ENCODE measurements around the gene ZFPL1. TPM values are rescaled to one million over a fixed set of nuclear protein-coding genes. Genes with fewer than 3 reads are reported as not detected.
A peak's percentile ranks its signal among the peaks of the same experiment; 100 is the strongest.

The ZFPL1 gene
- total RNA-seq (2022) = 50.8 and 52.3 TPM in 2 replicates
- Bru-seq, nascent RNA = percentile 72 among the genes with signal in this experiment
- percentile 93 among the genes with signal in this experiment for BruChase-seq, experiment 1, labeled RNA remaining after a 6-hour chase
- percentile 85 among the genes with signal in this experiment for BruChase-seq, experiment 2, labeled RNA remaining after a 2-hour chase
- long read RNA-seq, transcript ZFPL1-201 (8 exons, 1,371 nt) = major isoform, 91 of 125 reads
- long read RNA-seq, partial matches to known transcripts = 20 of 125 reads
- long read RNA-seq, other reads (novel, unspliced or antisense) = 12 of 125 reads

GRCh38 chr11:65083834-65084597 is at the start of gene ZFPL1, which contains the start of gene CDCA5:
Gene ZFPL1, plus strand, starts transcription at chr11:65084222. Its CDS starts 477 bp downstream, at chr11:65084699.
Gene CDCA5, minus strand, starts transcription at chr11:65084040. Its CDS starts 62 bp downstream, at chr11:65083978.
- peaks cover 25% of the 10 kb centered on the region for H3K4me1 Mint-ChIP-seq (ENCODE audit: insufficient read depth, unreplicated experiment)
- peak; percentile 94 for DNase-seq (ENCODE audit: unreplicated experiment)
- peak within 1 kb of the TSS; percentile 99 for H3K4me3 Mint-ChIP-seq (ENCODE audit: unreplicated experiment)
- TF ChIP-seq CTCF (IDR thresholded peaks at IDR 0.05; ENCODE audit: unreplicated experiment) = no peak
- ChIA-PET CTCF (interaction anchor here (1.7 kb wide), 1 partner anchor 43 kb away, joined by 10 read pairs; the partner anchor contains the start of gene SAC3D1), POLR2A (interaction anchor here (0.7 to 1.7 kb wide), 4 partner anchors 13 to 41 kb away, joined by 3 to 11 read pairs (median 4); partner anchors contain the start of gene ZNHIT2)
- peaks cover 36% of the 10 kb centered on the region for H3K36me3 Mint-ChIP-seq (ENCODE audit: insufficient read depth, unreplicated experiment)
- H3K9me3 Mint-ChIP-seq (ENCODE audit: unreplicated experiment) = no peaks in the 10 kb centered on the region
- no peaks in the 10 kb centered on the region for H3K27me3 Mint-ChIP-seq (ENCODE audit: insufficient read depth, unreplicated experiment)
- H3K27ac Mint-ChIP-seq (ENCODE audit: low read depth, unreplicated experiment) = peak within 1 kb of the TSS; percentile 99
- BruUV-seq (replicated peaks) = no TSS peak
- intact Hi-C loops (cut with micrococcal nuclease) = loop anchor here (5.0 kb wide), 2 partner anchors 42 to 57 kb away; partner anchors contain the start of genes SAC3D1 and SNX15

- intact Hi-C loops (cut with micrococcal nuclease) = no loop called here
- Mint-ChIP-seq H3K4me3 (ENCODE audit: unreplicated experiment) (no peak overlapping the region), H3K36me3 (ENCODE audit: insufficient read depth, unreplicated experiment) (peaks cover 38% of the 10 kb centered on the region), H3K9me3 (ENCODE audit: unreplicated experiment) (no peaks in the 10 kb centered on the region), H3K4me1 (ENCODE audit: insufficient read depth, unreplicated experiment) (no peaks in the 10 kb centered on the region), H3K27me3 (ENCODE audit: insufficient read depth, unreplicated experiment) (no peaks in the 10 kb centered on the region), H3K27ac (ENCODE audit: low read depth, unreplicated experiment) (no peak overlapping the region)
- no TSS peak for BruUV-seq (replicated peaks)
- no peak for DNase-seq (ENCODE audit: unreplicated experiment)
- POLR2A ChIA-PET = interaction anchor here (0.6 to 1.2 kb wide), 2 partner anchors 17 to 149 kb away, joined by 3 to 4 read pairs; no protein-coding TSS in a partner anchor
- no peak for TF ChIP-seq CTCF (IDR thresholded peaks at IDR 0.05; ENCODE audit: unreplicated experiment)
- CTCF ChIA-PET = no interaction called here
These were observed 49.6 kb upstream of the ZFPL1 start for GRCh38 chr11:65034423-65034822.

- no peak for TF ChIP-seq CTCF (IDR thresholded peaks at IDR 0.05; ENCODE audit: unreplicated experiment)
- Mint-ChIP-seq H3K27ac (ENCODE audit: low read depth, unreplicated experiment) (no peak overlapping the region), H3K4me1 (ENCODE audit: insufficient read depth, unreplicated experiment) (no peaks in the 10 kb centered on the region), H3K36me3 (ENCODE audit: insufficient read depth, unreplicated experiment) (peaks cover 38% of the 10 kb centered on the region), H3K27me3 (ENCODE audit: insufficient read depth, unreplicated experiment) (no peaks in the 10 kb centered on the region), H3K4me3 (ENCODE audit: unreplicated experiment) (no peak overlapping the region), H3K9me3 (ENCODE audit: unreplicated experiment) (no peaks in the 10 kb centered on the region)
- ChIA-PET CTCF (interaction anchor here (0.6 to 2.0 kb wide), 3 partner anchors 21 to 43 kb away, joined by 3 to 10 read pairs (median 3); partner anchors contain the start of gene ARL2), POLR2A (no interaction called here)
- intact Hi-C loops (cut with micrococcal nuclease) = no loop called here
- no peak for DNase-seq (ENCODE audit: unreplicated experiment)
- no TSS peak for BruUV-seq (replicated peaks)
These were observed 48.4 kb upstream of the ZFPL1 start for GRCh38 chr11:65035579-65035978.

GRCh38 chr11:65036931-65037330 is 47.1 kb upstream of the ZFPL1 start:
- DNase-seq (ENCODE audit: unreplicated experiment) = no peak
- Mint-ChIP-seq H3K27ac (ENCODE audit: low read depth, unreplicated experiment) (no peak overlapping the region), H3K4me3 (ENCODE audit: unreplicated experiment) (no peak overlapping the region), H3K4me1 (ENCODE audit: insufficient read depth, unreplicated experiment) (no peaks in the 10 kb centered on the region), H3K9me3 (ENCODE audit: unreplicated experiment) (no peaks in the 10 kb centered on the region), H3K27me3 (ENCODE audit: insufficient read depth, unreplicated experiment) (no peaks in the 10 kb centered on the region), H3K36me3 (ENCODE audit: insufficient read depth, unreplicated experiment) (peaks cover 32% of the 10 kb centered on the region)
- CTCF ChIA-PET = interaction anchor here (0.6 to 5.5 kb wide), 4 partner anchors 9 to 74 kb away, joined by 3 to 27 read pairs (median 8); partner anchors contain the start of genes ARL2 and SNX15
- no TSS peak for BruUV-seq (replicated peaks)
- no peak for TF ChIP-seq CTCF (IDR thresholded peaks at IDR 0.05; ENCODE audit: unreplicated experiment)
- POLR2A ChIA-PET = interaction anchor here (1.7 kb wide), 1 partner anchor 10 kb away, joined by 3 read pairs; the partner anchor contains the start of gene SNX15
- intact Hi-C loops (cut with micrococcal nuclease) = no loop called here

Measured in MCF 10A (cell line).